Endodermal cell (in vitro differentiated cells): Measurements from ENCODE around the gene BUD23. TPM values are rescaled to one million over a fixed set of nuclear protein-coding genes. Genes with fewer than 3 reads are reported as not detected.

Experiments
- DNase-seq: peaks from one replicate; pipeline ENCODE4 v3.0.0-alpha.2; 2017
- H3K27ac ChIP-seq: 2 replicates; pipeline ENCODE4 v1.5.1; 2013; ENCODE audit warnings: mild to moderate bottlenecking, low read depth, low read length, moderate library complexity
- H3K27me3 ChIP-seq: 2 replicates; pipeline ENCODE4 v1.6.1; 2013; ENCODE audit warnings: mild to moderate bottlenecking, low read length, moderate library complexity; ENCODE audit not compliant: insufficient read depth, control insufficient read depth, poor library complexity, severe bottlenecking
- H3K36me3 ChIP-seq: 2 replicates; pipeline ENCODE4 v1.7.0; 2013; ENCODE audit warnings: mild to moderate bottlenecking, low read length, moderate library complexity; ENCODE audit not compliant: control insufficient read depth, insufficient read depth
- H3K4me1 ChIP-seq: one replicate; pipeline ENCODE4 v1.7.0; 2013; ENCODE audit warnings: low read length; ENCODE audit not compliant: control insufficient read depth, insufficient read depth
- H3K4me3 ChIP-seq: 2 replicates; pipeline ENCODE4 v1.5.1; 2013; ENCODE audit warnings: mild to moderate bottlenecking, low read length, moderate library complexity
- H3K9ac ChIP-seq: 2 replicates; pipeline ENCODE4 v1.6.1; 2013; ENCODE audit warnings: mild to moderate bottlenecking, low read length, moderate library complexity; ENCODE audit not compliant: poor library complexity, severe bottlenecking; ENCODE audit errors: extremely low read depth
- H3K9me3 ChIP-seq: 2 replicates; pipeline ENCODE4 v1.6.1; 2013; ENCODE audit warnings: mild to moderate bottlenecking, low read length, moderate library complexity; ENCODE audit not compliant: control insufficient read depth
- H3K27ac Mint-ChIP-seq: 2 replicates; pipeline ENCODE4 v1.8.0; 2020; ENCODE audit warnings: mixed read lengths
- H3K27me3 Mint-ChIP-seq: 2 replicates; pipeline ENCODE4 v1.8.0; 2021; ENCODE audit warnings: mild to moderate bottlenecking, mixed read lengths; ENCODE audit not compliant: insufficient read depth
- H3K36me3 Mint-ChIP-seq: 2 replicates; pipeline ENCODE4 v1.8.0; 2020; ENCODE audit warnings: low read depth, mixed read lengths
- H3K4me1 Mint-ChIP-seq: 2 replicates; pipeline ENCODE4 v1.8.0; 2020; ENCODE audit warnings: mixed read lengths
- H3K4me3 Mint-ChIP-seq: 2 replicates; pipeline ENCODE4 v1.8.0; 2020; ENCODE audit warnings: mild to moderate bottlenecking, moderate library complexity, mixed read lengths
- H3K9me3 Mint-ChIP-seq: 2 replicates; pipeline ENCODE4 v1.8.0; 2020; ENCODE audit warnings: mild to moderate bottlenecking, mixed read lengths
- WGBS, 2 experiments: methylation state at CpG; one replicate each; pipeline versions ENCODE4 v1.1.5 to v1.1.7; 2013; ENCODE audit warnings: missing lambda C conversion rate in 2 of 2, mixed read lengths in 1 of 2; ENCODE audit not compliant: insufficient coverage in 1 of 2, insufficient read length in 1 of 2; 5-methylcytosine and 5-hydroxymethylcytosine counted together
- total RNA-seq, 2 donors: library from RNA; stranded (reverse); fragmentation: NEBNext Ultra II Directional in 1 of 2; extraction: Animal tissue kit (Norgen Biotek cat#: 25700) in 1 of 2; gene quantifications; 2 replicates in 1 of 2; 3 replicates in 1 of 2; pipeline ENCODE4 v1.2.1, GENCODE V29; 2021
- TF ChIP-seq, protein P1 (sequence below): fragments of 200-600 bp; sonication (generic); conservative IDR thresholded peaks from 2 replicates; pipeline ENCODE4 v1.5.0; 2021; ENCODE audit warnings: antibody characterized with exemption, mild to moderate bottlenecking

BUD23 gene
- total RNA-seq, 2 donors from 2014 or later: 62.2 to 67.2 TPM

DNA sequence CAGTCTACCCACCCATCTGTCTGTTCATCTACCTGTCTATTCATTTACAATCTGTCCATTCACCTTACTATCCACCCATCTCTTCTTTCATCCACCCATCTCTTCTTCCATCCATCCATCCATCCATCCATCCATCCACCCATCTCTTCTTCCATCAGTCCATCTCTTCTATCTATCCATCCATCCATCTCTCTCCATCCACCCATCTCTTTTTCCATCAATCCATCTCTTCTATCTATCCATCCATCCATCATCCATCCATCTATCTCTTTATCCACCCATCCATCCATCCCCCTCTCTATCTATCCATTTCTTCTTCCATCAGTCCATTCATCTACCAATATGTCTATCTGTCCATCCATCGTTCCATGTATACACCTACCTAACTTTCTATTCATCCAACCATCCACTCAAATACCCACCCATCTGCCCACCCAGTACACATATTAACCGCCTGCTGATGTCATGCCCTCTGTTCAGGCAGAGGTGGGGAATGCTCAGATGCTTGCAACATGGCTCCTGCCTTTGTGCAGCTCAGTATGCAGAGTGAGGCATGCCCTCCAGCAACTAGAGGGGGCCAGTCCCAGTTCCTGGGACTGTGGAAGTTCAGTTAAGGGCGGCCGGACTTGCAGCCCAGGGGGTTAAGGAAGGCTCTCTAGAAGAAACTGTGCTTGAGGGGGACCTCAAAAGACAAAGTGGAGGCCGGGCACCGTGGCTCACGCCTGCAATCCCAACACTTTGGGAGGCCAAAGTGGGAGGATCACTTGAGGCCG is 47.8 kb upstream of the BUD23 start:
- Mint-ChIP-seq H3K27me3 (peaks cover 20% of the 10 kb centered on the region), H3K4me3 (no peak overlapping the region), H3K36me3 (no peaks in the 10 kb centered on the region), H3K4me1 (peaks cover 5% of the 10 kb centered on the region), H3K9me3 (peaks cover 5% of the 10 kb centered on the region), H3K27ac (no peak overlapping the region)
- Histone ChIP-seq H3K36me3 (no peaks in the 10 kb centered on the region), H3K27me3 (no peaks in the 10 kb centered on the region), H3K4me3 (no peak overlapping the region), H3K4me1 (no peaks in the 10 kb centered on the region), H3K9ac (no peak overlapping the region), H3K9me3 (no peaks in the 10 kb centered on the region), H3K27ac (no peak overlapping the region)
- WGBS, 2 experiments: 84 to 92% methylated on average over 4 to 8 of the region's 8 CpGs
- TF ChIP-seq, protein P1, sequence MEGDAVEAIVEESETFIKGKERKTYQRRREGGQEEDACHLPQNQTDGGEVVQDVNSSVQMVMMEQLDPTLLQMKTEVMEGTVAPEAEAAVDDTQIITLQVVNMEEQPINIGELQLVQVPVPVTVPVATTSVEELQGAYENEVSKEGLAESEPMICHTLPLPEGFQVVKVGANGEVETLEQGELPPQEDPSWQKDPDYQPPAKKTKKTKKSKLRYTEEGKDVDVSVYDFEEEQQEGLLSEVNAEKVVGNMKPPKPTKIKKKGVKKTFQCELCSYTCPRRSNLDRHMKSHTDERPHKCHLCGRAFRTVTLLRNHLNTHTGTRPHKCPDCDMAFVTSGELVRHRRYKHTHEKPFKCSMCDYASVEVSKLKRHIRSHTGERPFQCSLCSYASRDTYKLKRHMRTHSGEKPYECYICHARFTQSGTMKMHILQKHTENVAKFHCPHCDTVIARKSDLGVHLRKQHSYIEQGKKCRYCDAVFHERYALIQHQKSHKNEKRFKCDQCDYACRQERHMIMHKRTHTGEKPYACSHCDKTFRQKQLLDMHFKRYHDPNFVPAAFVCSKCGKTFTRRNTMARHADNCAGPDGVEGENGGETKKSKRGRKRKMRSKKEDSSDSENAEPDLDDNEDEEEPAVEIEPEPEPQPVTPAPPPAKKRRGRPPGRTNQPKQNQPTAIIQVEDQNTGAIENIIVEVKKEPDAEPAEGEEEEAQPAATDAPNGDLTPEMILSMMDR: no peak
- DNase-seq: no peak

DNA sequence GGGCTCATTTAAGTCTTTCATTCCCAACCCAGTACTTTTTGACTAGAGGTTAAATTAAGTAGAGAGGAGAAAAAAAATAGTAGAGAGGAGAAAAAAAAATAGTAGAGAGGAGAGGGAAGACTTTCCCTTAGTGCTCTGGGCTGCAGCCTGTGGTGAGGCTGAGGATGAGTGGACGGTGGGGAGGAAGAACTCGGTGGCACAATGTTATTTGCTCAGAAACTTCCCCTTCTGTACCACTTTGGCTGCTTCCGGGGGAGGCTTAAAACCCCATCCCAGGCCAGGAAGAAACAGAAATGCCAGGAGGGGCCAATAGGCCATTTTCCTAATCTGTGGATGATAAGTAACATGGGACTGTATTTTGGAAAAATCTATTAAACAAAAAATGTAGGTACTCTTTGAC is 44.5 kb upstream of the BUD23 start:
- no peak overlapping the region for H3K27ac Mint-ChIP-seq
- peaks cover 10% of the 10 kb centered on the region for H3K9me3 ChIP-seq
- H3K36me3 Mint-ChIP-seq: no peaks in the 10 kb centered on the region
- H3K27me3 Mint-ChIP-seq: peaks cover 12% of the 10 kb centered on the region
- H3K4me1 Mint-ChIP-seq: peaks cover 5% of the 10 kb centered on the region
- no peak overlapping the region for H3K9ac ChIP-seq
- no peak overlapping the region for H3K4me3 ChIP-seq
- H3K36me3 ChIP-seq: no peaks in the 10 kb centered on the region
- H3K27me3 ChIP-seq: no peaks in the 10 kb centered on the region
- no peak overlapping the region for H3K27ac ChIP-seq
- DNase-seq: no peak
- H3K4me3 Mint-ChIP-seq: no peak overlapping the region
- 86% methylated on average over 3 of the region's 3 CpGs; no CpG with 5 or more reads in 1 of the 2 experiments for WGBS, 2 experiments
- no peaks in the 10 kb centered on the region for H3K4me1 ChIP-seq
- peaks cover 19% of the 10 kb centered on the region for H3K9me3 Mint-ChIP-seq
- TF ChIP-seq, protein P1: no peak

DNA sequence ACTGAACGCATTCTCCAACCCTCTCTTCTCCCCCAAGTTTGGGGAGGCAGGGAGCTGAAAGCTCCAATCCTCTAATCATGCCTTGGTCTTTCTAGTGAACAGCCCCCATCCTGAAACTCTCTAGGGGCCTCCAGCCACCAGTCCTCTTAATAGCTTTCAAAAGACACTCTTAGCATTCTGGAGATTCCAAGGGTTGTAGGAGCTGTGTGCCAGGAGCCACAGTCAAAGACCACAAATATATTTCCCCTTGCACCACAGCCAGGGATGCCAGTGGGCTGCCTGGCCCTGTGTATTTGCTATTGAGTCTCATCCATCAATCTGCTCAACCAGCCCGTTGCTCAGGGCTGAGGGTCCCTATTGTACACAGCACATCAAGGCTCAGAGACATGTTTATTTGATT is 40.6 kb upstream of the BUD23 start:
- no peak overlapping the region for H3K4me3 ChIP-seq
- TF ChIP-seq, protein P1: no peak
- H3K4me1 ChIP-seq: no peaks in the 10 kb centered on the region
- Mint-ChIP-seq H3K9me3 (peaks cover 19% of the 10 kb centered on the region), H3K27ac (no peak overlapping the region), H3K36me3 (no peaks in the 10 kb centered on the region), H3K4me3 (no peak overlapping the region), H3K4me1 (peaks cover 4% of the 10 kb centered on the region), H3K27me3 (peaks cover 41% of the 10 kb centered on the region)
- no peak overlapping the region for H3K9ac ChIP-seq
- H3K36me3 ChIP-seq: no peaks in the 10 kb centered on the region
- peaks cover 10% of the 10 kb centered on the region for H3K9me3 ChIP-seq
- no peak for DNase-seq
- no peak overlapping the region for H3K27ac ChIP-seq
- WGBS, 2 experiments: 92% methylated on average over 2 of the region's 2 CpGs; no CpG with 5 or more reads in 1 of the 2 experiments
- H3K27me3 ChIP-seq: peaks cover 27% of the 10 kb centered on the region
